GM23338 (cell line): Measurements from ENCODE around the gene ANKRD22. TPM values are rescaled to one million over a fixed set of nuclear protein-coding genes. Genes with fewer than 3 reads are reported as not detected.

Experiments used
- ATAC-seq: fragments of 200-7000 bp; cut with Tn5 transposase; 3 replicates; pipeline ENCODE4 v1.9.1; 2020
- DNase-seq: peaks from one replicate; pipeline ENCODE4 v3.0.0-alpha.2; 2015; ENCODE audit warnings: low spot score
- H2AFZ ChIP-seq: fragments of 200-600 bp; sonication (generic); 2 replicates; pipeline ENCODE4 v1.8.0; 2016; ENCODE audit warnings: antibody characterized with exemption, mild to moderate bottlenecking, moderate library complexity
- H3F3A ChIP-seq: fragments of 200-600 bp; sonication (generic); replicated peaks from 2 replicates; pipeline ENCODE4 v1.8.0; 2017; ENCODE audit warnings: antibody characterized with exemption, mixed run types, low read depth
- H3K27ac ChIP-seq: fragments of 200-600 bp; sonication (generic); 2 replicates; pipeline ENCODE4 v1.6.1; 2016; ENCODE audit warnings: low read depth
- H3K27me3 ChIP-seq: fragments of 200-600 bp; sonication (generic); 2 replicates; pipeline ENCODE4 v1.8.0; 2016; ENCODE audit warnings: mild to moderate bottlenecking, mixed run types, moderate library complexity; ENCODE audit not compliant: insufficient read depth
- H3K36me3 ChIP-seq: fragments of 200-600 bp; sonication (generic); 2 replicates; pipeline ENCODE4 v1.8.0; 2016; ENCODE audit warnings: mild to moderate bottlenecking; ENCODE audit not compliant: insufficient read depth
- H3K4me1 ChIP-seq: fragments of 200-600 bp; sonication (generic); 2 replicates; pipeline ENCODE4 v1.8.0; 2016; ENCODE audit warnings: mild to moderate bottlenecking, moderate library complexity; ENCODE audit not compliant: insufficient read depth
- H3K4me2 ChIP-seq: fragments of 200-600 bp; sonication (generic); 2 replicates; pipeline ENCODE4 v1.7.1; 2017; ENCODE audit warnings: mixed run types
- H3K4me3 ChIP-seq: fragments of 200-600 bp; sonication (generic); 2 replicates; pipeline ENCODE4 v1.6.1; 2016; ENCODE audit warnings: mixed run types
- H3K79me2 ChIP-seq: fragments of 200-600 bp; sonication (generic); replicated peaks from 2 replicates; pipeline ENCODE4 v1.8.0; 2017; ENCODE audit warnings: mild to moderate bottlenecking; ENCODE audit not compliant: insufficient read depth
- H3K9me2 ChIP-seq: fragments of 200-600 bp; sonication (generic); 2 replicates; pipeline ENCODE4 v1.8.0; 2017; ENCODE audit not compliant: insufficient read depth
- H4K20me1 ChIP-seq: fragments of 200-600 bp; sonication (generic); replicated peaks from 2 replicates; pipeline ENCODE4 v1.8.0; 2017; ENCODE audit warnings: mild to moderate bottlenecking; ENCODE audit not compliant: insufficient read depth
- H3K27ac Mint-ChIP-seq: 2 replicates; pipeline ENCODE4 v1.8.0; 2020; ENCODE audit warnings: inconsistent platforms, mild to moderate bottlenecking, moderate library complexity, mixed read lengths
- H3K27me3 Mint-ChIP-seq: 3 replicates; pipeline ENCODE4 v1.8.0; 2022; ENCODE audit warnings: low read depth, mild to moderate bottlenecking, moderate library complexity, mixed read lengths, inconsistent platforms; ENCODE audit not compliant: insufficient read depth, poor library complexity
- H3K36me3 Mint-ChIP-seq: 3 replicates; pipeline ENCODE4 v1.8.0; 2021; ENCODE audit warnings: low read depth, mild to moderate bottlenecking, inconsistent platforms, moderate library complexity, mixed read lengths
- H3K4me1 Mint-ChIP-seq: 3 replicates; pipeline ENCODE4 v1.8.0; 2020; ENCODE audit warnings: mild to moderate bottlenecking, inconsistent platforms, mixed read lengths
- H3K4me3 Mint-ChIP-seq: 3 replicates; pipeline ENCODE4 v1.8.0; 2021; ENCODE audit warnings: moderate library complexity, mild to moderate bottlenecking, inconsistent platforms, mixed read lengths
- H3K9me3 Mint-ChIP-seq: 3 replicates; pipeline ENCODE4 v1.8.0; 2020; ENCODE audit warnings: moderate library complexity, mild to moderate bottlenecking, inconsistent platforms, mixed read lengths
- CREB1 ChIP-seq: fragments of 250-450 bp; sonication (Bioruptor Pico); IDR thresholded peaks from 2 replicates; pipeline ENCODE4 v1.5.0; 2020; ENCODE audit warnings: low read depth, mild to moderate bottlenecking, moderate library complexity
- EZH2 ChIP-seq: fragments of 200-600 bp; sonication (generic); IDR thresholded peaks from one replicate; pipeline ENCODE4 v1.8.0; 2017; ENCODE audit warnings: antibody characterized with exemption, mild to moderate bottlenecking, low read depth; ENCODE audit not compliant: unreplicated experiment
- EZH2phosphoT487 ChIP-seq: fragments of 200-600 bp; sonication (generic); IDR thresholded peaks from one replicate; pipeline ENCODE4 v1.8.1; 2018; ENCODE audit warnings: antibody characterized with exemption; ENCODE audit not compliant: unreplicated experiment
- JUNB ChIP-seq: IDR thresholded peaks from one replicate; pipeline ENCODE4 v1.6.1; 2016; ENCODE audit warnings: antibody characterized with exemption; ENCODE audit not compliant: unreplicated experiment
- POLR2AphosphoS5 ChIP-seq: IDR thresholded peaks from 2 replicates; pipeline ENCODE4 v1.6.1; 2016; ENCODE audit warnings: antibody characterized with exemption, low read depth
- STAT1 ChIP-seq: IDR thresholded peaks from one replicate; pipeline ENCODE4 v1.6.1; 2016; ENCODE audit warnings: antibody characterized with exemption; ENCODE audit not compliant: unreplicated experiment
- ZNF114 ChIP-seq: fragments of 250-450 bp; sonication (Bioruptor Pico); IDR thresholded peaks from 2 replicates; pipeline ENCODE4 v1.5.0; 2020; ENCODE audit warnings: mild to moderate bottlenecking, moderate library complexity
- ZNF331 ChIP-seq: fragments of 250-450 bp; sonication (Bioruptor Pico); IDR thresholded peaks from 2 replicates; pipeline ENCODE4 v1.5.0; 2020; ENCODE audit warnings: low read depth, mild to moderate bottlenecking, moderate library complexity
- polyA plus RNA-seq: library from polyadenylated mRNA; unstranded; fragments of >200 nt; fragmentation: Nextera tagmentation; extraction: Ambion mirVana; gene quantifications from 2 replicates; pipeline ENCODE4 v1.2.1, GENCODE V29; 2016
- total RNA-seq: library from RNA; depleted of rRNA; stranded (reverse); fragments of >200 nt; shearing (Covaris generic); gene quantifications from 2 replicates; pipeline ENCODE4 v1.2.3, GENCODE V29; 2014
- TF ChIP-seq, protein P1 (sequence below): IDR thresholded peaks from one replicate; pipeline ENCODE4 v1.6.1; 2018; ENCODE audit warnings: antibody characterized with exemption; ENCODE audit not compliant: unreplicated experiment
- TF ChIP-seq, protein P2 (sequence below), 2 experiments: fragments of 200-600 bp in 1 of 2; sonication (generic) in 1 of 2; conservative IDR thresholded peaks; 2 replicates each; pipeline versions ENCODE4 v1.5.1 to v1.6.1; 2016 to 2017; ENCODE audit warnings: antibody characterized with exemption in 2 of 2, low read depth in 2 of 2, mild to moderate bottlenecking in 2 of 2, moderate library complexity in 1 of 2
- TF ChIP-seq, protein P3 (sequence below): fragments of 250-450 bp; sonication (Bioruptor Pico); IDR thresholded peaks from 2 replicates; pipeline ENCODE4 v1.5.0; 2020; ENCODE audit warnings: mild to moderate bottlenecking, moderate library complexity
- TF ChIP-seq, protein P4 (sequence below): IDR thresholded peaks from 2 replicates; pipeline ENCODE4 v1.6.1; 2016; ENCODE audit warnings: antibody characterized with exemption

The ANKRD22 gene
- total and polyA plus RNA-seq, 2 experiments from 2014 or later: not detected

DNA sequence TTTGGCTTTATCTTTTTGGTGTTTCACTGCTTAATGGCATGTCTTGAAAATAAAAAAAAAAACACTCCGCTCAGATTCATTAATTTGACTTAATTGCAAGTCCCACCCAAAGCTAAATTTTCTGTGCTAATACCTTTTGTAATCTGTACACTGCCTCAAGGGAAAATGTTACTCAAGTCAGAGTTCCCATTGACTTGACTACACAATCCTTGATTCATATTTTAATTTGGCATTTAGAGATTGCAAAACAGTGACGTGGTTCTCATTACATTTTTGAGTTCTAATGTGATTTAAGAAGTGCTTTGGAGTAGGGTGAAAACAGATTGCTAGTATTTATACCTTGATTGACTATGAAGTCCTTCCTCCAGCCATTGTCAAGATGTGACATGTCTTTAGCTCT lies 70.4 kb downstream of the ANKRD22 start:
- Histone ChIP-seq H3K27me3 (no peaks in the 10 kb centered on the region), H3K36me3 (no peaks in the 10 kb centered on the region), H2AFZ (no peak overlapping the region), H3K79me2 (no peaks in the 10 kb centered on the region), H3K27ac (no peak overlapping the region), H4K20me1 (no peaks in the 10 kb centered on the region), H3K4me2 (no peak overlapping the region), H3F3A (no peaks in the 10 kb centered on the region), H3K9me2 (peaks cover 7% of the 10 kb centered on the region; the same call in 1 of the 2 replicates), H3K4me1 (no peaks in the 10 kb centered on the region), H3K4me3 (no peak overlapping the region)
- Mint-ChIP-seq H3K4me1 (no peaks in the 10 kb centered on the region), H3K27ac (no peak overlapping the region), H3K36me3 (no peaks in the 10 kb centered on the region), H3K27me3 (no peaks in the 10 kb centered on the region), H3K4me3 (no peak overlapping the region), H3K9me3 (no peaks in the 10 kb centered on the region)
- TF ChIP-seq, protein P1, sequence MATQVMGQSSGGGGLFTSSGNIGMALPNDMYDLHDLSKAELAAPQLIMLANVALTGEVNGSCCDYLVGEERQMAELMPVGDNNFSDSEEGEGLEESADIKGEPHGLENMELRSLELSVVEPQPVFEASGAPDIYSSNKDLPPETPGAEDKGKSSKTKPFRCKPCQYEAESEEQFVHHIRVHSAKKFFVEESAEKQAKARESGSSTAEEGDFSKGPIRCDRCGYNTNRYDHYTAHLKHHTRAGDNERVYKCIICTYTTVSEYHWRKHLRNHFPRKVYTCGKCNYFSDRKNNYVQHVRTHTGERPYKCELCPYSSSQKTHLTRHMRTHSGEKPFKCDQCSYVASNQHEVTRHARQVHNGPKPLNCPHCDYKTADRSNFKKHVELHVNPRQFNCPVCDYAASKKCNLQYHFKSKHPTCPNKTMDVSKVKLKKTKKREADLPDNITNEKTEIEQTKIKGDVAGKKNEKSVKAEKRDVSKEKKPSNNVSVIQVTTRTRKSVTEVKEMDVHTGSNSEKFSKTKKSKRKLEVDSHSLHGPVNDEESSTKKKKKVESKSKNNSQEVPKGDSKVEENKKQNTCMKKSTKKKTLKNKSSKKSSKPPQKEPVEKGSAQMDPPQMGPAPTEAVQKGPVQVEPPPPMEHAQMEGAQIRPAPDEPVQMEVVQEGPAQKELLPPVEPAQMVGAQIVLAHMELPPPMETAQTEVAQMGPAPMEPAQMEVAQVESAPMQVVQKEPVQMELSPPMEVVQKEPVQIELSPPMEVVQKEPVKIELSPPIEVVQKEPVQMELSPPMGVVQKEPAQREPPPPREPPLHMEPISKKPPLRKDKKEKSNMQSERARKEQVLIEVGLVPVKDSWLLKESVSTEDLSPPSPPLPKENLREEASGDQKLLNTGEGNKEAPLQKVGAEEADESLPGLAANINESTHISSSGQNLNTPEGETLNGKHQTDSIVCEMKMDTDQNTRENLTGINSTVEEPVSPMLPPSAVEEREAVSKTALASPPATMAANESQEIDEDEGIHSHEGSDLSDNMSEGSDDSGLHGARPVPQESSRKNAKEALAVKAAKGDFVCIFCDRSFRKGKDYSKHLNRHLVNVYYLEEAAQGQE: no peak
- no peak for TF ChIP-seq JUNB
- TF ChIP-seq, protein P2, sequence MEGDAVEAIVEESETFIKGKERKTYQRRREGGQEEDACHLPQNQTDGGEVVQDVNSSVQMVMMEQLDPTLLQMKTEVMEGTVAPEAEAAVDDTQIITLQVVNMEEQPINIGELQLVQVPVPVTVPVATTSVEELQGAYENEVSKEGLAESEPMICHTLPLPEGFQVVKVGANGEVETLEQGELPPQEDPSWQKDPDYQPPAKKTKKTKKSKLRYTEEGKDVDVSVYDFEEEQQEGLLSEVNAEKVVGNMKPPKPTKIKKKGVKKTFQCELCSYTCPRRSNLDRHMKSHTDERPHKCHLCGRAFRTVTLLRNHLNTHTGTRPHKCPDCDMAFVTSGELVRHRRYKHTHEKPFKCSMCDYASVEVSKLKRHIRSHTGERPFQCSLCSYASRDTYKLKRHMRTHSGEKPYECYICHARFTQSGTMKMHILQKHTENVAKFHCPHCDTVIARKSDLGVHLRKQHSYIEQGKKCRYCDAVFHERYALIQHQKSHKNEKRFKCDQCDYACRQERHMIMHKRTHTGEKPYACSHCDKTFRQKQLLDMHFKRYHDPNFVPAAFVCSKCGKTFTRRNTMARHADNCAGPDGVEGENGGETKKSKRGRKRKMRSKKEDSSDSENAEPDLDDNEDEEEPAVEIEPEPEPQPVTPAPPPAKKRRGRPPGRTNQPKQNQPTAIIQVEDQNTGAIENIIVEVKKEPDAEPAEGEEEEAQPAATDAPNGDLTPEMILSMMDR (conservative IDR thresholded peaks at IDR 0.05; ENCODE audit: low read depth in 2 of 2): no peak
- TF ChIP-seq ZNF331 (CRISPR knock-in tag): no peak
- TF ChIP-seq, protein P3, sequence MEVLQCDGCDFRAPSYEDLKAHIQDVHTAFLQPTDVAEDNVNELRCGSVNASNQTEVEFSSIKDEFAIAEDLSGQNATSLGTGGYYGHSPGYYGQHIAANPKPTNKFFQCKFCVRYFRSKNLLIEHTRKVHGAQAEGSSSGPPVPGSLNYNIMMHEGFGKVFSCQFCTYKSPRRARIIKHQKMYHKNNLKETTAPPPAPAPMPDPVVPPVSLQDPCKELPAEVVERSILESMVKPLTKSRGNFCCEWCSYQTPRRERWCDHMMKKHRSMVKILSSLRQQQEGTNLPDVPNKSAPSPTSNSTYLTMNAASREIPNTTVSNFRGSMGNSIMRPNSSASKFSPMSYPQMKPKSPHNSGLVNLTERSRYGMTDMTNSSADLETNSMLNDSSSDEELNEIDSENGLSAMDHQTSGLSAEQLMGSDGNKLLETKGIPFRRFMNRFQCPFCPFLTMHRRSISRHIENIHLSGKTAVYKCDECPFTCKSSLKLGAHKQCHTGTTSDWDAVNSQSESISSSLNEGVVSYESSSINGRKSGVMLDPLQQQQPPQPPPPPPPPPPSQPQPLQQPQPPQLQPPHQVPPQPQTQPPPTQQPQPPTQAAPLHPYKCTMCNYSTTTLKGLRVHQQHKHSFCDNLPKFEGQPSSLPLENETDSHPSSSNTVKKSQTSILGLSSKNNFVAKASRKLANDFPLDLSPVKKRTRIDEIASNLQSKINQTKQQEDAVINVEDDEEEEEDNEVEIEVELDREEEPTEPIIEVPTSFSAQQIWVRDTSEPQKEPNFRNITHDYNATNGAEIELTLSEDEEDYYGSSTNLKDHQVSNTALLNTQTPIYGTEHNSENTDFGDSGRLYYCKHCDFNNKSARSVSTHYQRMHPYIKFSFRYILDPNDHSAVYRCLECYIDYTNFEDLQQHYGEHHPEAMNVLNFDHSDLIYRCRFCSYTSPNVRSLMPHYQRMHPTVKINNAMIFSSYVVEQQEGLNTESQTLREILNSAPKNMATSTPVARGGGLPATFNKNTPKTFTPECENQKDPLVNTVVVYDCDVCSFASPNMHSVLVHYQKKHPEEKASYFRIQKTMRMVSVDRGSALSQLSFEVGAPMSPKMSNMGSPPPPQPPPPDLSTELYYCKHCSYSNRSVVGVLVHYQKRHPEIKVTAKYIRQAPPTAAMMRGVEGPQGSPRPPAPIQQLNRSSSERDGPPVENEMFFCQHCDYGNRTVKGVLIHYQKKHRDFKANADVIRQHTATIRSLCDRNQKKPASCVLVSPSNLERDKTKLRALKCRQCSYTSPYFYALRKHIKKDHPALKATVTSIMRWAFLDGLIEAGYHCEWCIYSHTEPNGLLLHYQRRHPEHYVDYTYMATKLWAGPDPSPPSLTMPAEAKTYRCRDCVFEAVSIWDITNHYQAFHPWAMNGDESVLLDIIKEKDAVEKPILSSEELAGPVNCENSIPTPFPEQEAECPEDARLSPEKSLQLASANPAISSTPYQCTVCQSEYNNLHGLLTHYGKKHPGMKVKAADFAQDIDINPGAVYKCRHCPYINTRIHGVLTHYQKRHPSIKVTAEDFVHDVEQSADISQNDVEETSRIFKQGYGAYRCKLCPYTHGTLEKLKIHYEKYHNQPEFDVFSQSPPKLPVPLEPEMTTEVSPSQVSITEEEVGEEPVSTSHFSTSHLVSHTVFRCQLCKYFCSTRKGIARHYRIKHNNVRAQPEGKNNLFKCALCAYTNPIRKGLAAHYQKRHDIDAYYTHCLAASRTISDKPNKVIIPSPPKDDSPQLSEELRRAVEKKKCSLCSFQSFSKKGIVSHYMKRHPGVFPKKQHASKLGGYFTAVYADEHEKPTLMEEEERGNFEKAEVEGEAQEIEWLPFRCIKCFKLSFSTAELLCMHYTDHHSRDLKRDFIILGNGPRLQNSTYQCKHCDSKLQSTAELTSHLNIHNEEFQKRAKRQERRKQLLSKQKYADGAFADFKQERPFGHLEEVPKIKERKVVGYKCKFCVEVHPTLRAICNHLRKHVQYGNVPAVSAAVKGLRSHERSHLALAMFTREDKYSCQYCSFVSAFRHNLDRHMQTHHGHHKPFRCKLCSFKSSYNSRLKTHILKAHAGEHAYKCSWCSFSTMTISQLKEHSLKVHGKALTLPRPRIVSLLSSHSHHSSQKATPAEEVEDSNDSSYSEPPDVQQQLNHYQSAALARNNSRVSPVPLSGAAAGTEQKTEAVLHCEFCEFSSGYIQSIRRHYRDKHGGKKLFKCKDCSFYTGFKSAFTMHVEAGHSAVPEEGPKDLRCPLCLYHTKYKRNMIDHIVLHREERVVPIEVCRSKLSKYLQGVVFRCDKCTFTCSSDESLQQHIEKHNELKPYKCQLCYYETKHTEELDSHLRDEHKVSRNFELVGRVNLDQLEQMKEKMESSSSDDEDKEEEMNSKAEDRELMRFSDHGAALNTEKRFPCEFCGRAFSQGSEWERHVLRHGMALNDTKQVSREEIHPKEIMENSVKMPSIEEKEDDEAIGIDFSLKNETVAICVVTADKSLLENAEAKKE (CRISPR knock-in tag): no peak
- no peak for TF ChIP-seq POLR2AphosphoS5
- TF ChIP-seq CREB1: no peak
- no peak for TF ChIP-seq ZNF114 (CRISPR knock-in tag)
- TF ChIP-seq EZH2: no peak
- TF ChIP-seq, protein P4, sequence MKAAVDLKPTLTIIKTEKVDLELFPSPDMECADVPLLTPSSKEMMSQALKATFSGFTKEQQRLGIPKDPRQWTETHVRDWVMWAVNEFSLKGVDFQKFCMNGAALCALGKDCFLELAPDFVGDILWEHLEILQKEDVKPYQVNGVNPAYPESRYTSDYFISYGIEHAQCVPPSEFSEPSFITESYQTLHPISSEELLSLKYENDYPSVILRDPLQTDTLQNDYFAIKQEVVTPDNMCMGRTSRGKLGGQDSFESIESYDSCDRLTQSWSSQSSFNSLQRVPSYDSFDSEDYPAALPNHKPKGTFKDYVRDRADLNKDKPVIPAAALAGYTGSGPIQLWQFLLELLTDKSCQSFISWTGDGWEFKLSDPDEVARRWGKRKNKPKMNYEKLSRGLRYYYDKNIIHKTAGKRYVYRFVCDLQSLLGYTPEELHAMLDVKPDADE: no peak
- no peak for TF ChIP-seq STAT1
- TF ChIP-seq EZH2phosphoT487: no peak
- ATAC-seq: no peak
- no peak for DNase-seq
